Right hindlimb (tissue), 1 donor: ENCODE data around the gene SH3GL2.
A peak's percentile ranks its signal among the peaks of the same experiment; 100 is the strongest.
"Not testable (repeated sequence)": the region's sequence is repeated elsewhere in the genome, so short reads cannot be mapped to it uniquely, and the experiment has no call there.

Experiments
- DNase-seq: peaks from one replicate; pipeline ENCODE4 v3.0.0-alpha.2; 2018

The SH3GL2 gene

GRCh38 chr9:17760250-17760649 is 181.4 kb downstream of the SH3GL2 start:
- no peak for DNase-seq

GRCh38 chr9:17761984-17762676 is 183.3 kb downstream of the SH3GL2 start:
- DNase-seq = no peak

GRCh38 chr9:17764306-17764705 is 185.4 kb downstream of the SH3GL2 start:
- DNase-seq = no peak

GRCh38 chr9:17765131-17765530 is 186.3 kb downstream of the SH3GL2 start:
- not testable (repeated sequence) for DNase-seq

GRCh38 chr9:17772223-17772622 is 193.4 kb downstream of the SH3GL2 start:
- DNase-seq = no peak

GRCh38 chr9:17775656-17776055 is 196.8 kb downstream of the SH3GL2 start:
- no peak for DNase-seq

GRCh38 chr9:17776735-17777134 is 197.9 kb downstream of the SH3GL2 start:
- DNase-seq = peak; percentile 57

GRCh38 chr9:17777465-17777864 is 198.6 kb downstream of the SH3GL2 start:
- no peak for DNase-seq

GRCh38 chr9:17782430-17783149 is 203.7 kb downstream of the SH3GL2 start:
- DNase-seq = no peak

GRCh38 chr9:17783227-17783626 is 204.4 kb downstream of the SH3GL2 start:
- DNase-seq = no peak

- DNase-seq = no peak
These were observed 210.4 kb downstream of the SH3GL2 start for GRCh38 chr9:17789316-17789715.

- no peak for DNase-seq
These were observed 215.1 kb downstream of the SH3GL2 start for GRCh38 chr9:17793713-17794622.

GRCh38 chr9:17795744-17796143 is 216.9 kb downstream of the SH3GL2 start:
- DNase-seq = peak; percentile 74

GRCh38 chr9:17799369-17799768 is 220.5 kb downstream of the SH3GL2 start:
- no peak for DNase-seq

GRCh38 chr9:17800418-17800817 is 221.6 kb downstream of the SH3GL2 start:
- no peak for DNase-seq

GRCh38 chr9:17802249-17802857 is 223.5 kb downstream of the SH3GL2 start:
- DNase-seq = no peak

- no peak for DNase-seq
These were observed 228.9 kb downstream of the SH3GL2 start for GRCh38 chr9:17807613-17808282.

- DNase-seq = no peak
These were observed 231.5 kb downstream of the SH3GL2 start for GRCh38 chr9:17810317-17810716.

GRCh38 chr9:17810728-17811571 is 232.1 kb downstream of the SH3GL2 start:
- peak; percentile 67 for DNase-seq

GRCh38 chr9:17813798-17814197 is 234.9 kb downstream of the SH3GL2 start:
- DNase-seq = no peak

GRCh38 chr9:17816431-17817027 is 237.7 kb downstream of the SH3GL2 start:
- no peak for DNase-seq
